ENCODE measurements around the gene SRC.

The SRC gene

GRCh38 chr20:37393863-37394542 is 48.1 kb downstream of the SRC start:
- no peak for DNase-seq (ENCODE audit: low read depth, low spot score)
- no peak overlapping the region for H3K4me3 ChIP-seq (ENCODE audit: low read depth, low read length)
- ChIA-PET CTCF (interaction anchor here (1.0 to 1.7 kb wide), 4 partner anchors 9 to 141 kb away, joined by 4 to 7 read pairs (median 4); no protein-coding TSS in a partner anchor), POLR2A (no interaction called here)
- no peak for TF ChIP-seq CTCF (IDR thresholded peaks at IDR 0.05; ENCODE audit: insufficient read depth, low read length, missing control alignments)

- ChIA-PET POLR2A (no interaction called here), CTCF (interaction anchor here (1.0 to 1.7 kb wide), 3 partner anchors 10 to 140 kb away, joined by 4 to 7 read pairs (median 5); no protein-coding TSS in a partner anchor)
- TF ChIP-seq CTCF (IDR thresholded peaks at IDR 0.05; ENCODE audit: insufficient read depth, low read length, missing control alignments) = no peak
- DNase-seq (ENCODE audit: low read depth, low spot score) = no peak
- H3K4me3 ChIP-seq (ENCODE audit: low read depth, low read length) = no peak overlapping the region
Measured at GRCh38 chr20:37394543-37395409, 48.8 kb downstream of the SRC start.

- no peak for TF ChIP-seq CTCF (IDR thresholded peaks at IDR 0.05; ENCODE audit: insufficient read depth, low read length, missing control alignments)
- H3K4me3 ChIP-seq (ENCODE audit: low read depth, low read length) = no peak overlapping the region
- CTCF ChIA-PET = no interaction called here
- no peak for DNase-seq (ENCODE audit: low read depth, low spot score)
- POLR2A ChIA-PET = no interaction called here
Measured at GRCh38 chr20:37395410-37395797, 49.5 kb downstream of the SRC start.

- H3K4me3 ChIP-seq (ENCODE audit: low read depth, low read length) = no peak overlapping the region
- POLR2A ChIA-PET = no interaction called here
- DNase-seq (ENCODE audit: low read depth, low spot score) = no peak
- CTCF ChIA-PET = interaction anchor here (1.3 to 1.5 kb wide), 4 partner anchors 11 to 204 kb away, joined by 3 to 9 read pairs (median 4); no protein-coding TSS in a partner anchor
- TF ChIP-seq CTCF (IDR thresholded peaks at IDR 0.05; ENCODE audit: insufficient read depth, low read length, missing control alignments) = no peak
Measured at GRCh38 chr20:37395921-37396415, 50.0 kb downstream of the SRC start.

- CTCF ChIA-PET = interaction anchor here (1.0 to 2.2 kb wide), 6 partner anchors 11 to 205 kb away, joined by 3 to 9 read pairs (median 4); no protein-coding TSS in a partner anchor
- POLR2A ChIA-PET = no interaction called here
- H3K4me3 ChIP-seq (ENCODE audit: low read depth, low read length) = no peak overlapping the region
- DNase-seq (ENCODE audit: low read depth, low spot score) = no peak
- no peak for TF ChIP-seq CTCF (IDR thresholded peaks at IDR 0.05; ENCODE audit: insufficient read depth, low read length, missing control alignments)
Measured at GRCh38 chr20:37396416-37397075, 50.6 kb downstream of the SRC start.

Data from AG04449 (cell line).